Endodermal cell (in vitro differentiated cells): ENCODE measurements around the gene CPEB2. TPM values are rescaled to one million over a fixed set of nuclear protein-coding genes. Genes with fewer than 3 reads are reported as not detected.

Experiments used
- DNase-seq: peaks from one replicate; pipeline ENCODE4 v3.0.0-alpha.2; 2017
- H3K27ac ChIP-seq: 2 replicates; pipeline ENCODE4 v1.5.1; 2013; ENCODE audit warnings: mild to moderate bottlenecking, low read depth, low read length, moderate library complexity
- H3K27me3 ChIP-seq: 2 replicates; pipeline ENCODE4 v1.6.1; 2013; ENCODE audit warnings: mild to moderate bottlenecking, low read length, moderate library complexity; ENCODE audit not compliant: insufficient read depth, control insufficient read depth, poor library complexity, severe bottlenecking
- H3K36me3 ChIP-seq: 2 replicates; pipeline ENCODE4 v1.7.0; 2013; ENCODE audit warnings: mild to moderate bottlenecking, low read length, moderate library complexity; ENCODE audit not compliant: control insufficient read depth, insufficient read depth
- H3K4me1 ChIP-seq: one replicate; pipeline ENCODE4 v1.7.0; 2013; ENCODE audit warnings: low read length; ENCODE audit not compliant: control insufficient read depth, insufficient read depth
- H3K4me3 ChIP-seq: 2 replicates; pipeline ENCODE4 v1.5.1; 2013; ENCODE audit warnings: mild to moderate bottlenecking, low read length, moderate library complexity
- H3K9ac ChIP-seq: 2 replicates; pipeline ENCODE4 v1.6.1; 2013; ENCODE audit warnings: mild to moderate bottlenecking, low read length, moderate library complexity; ENCODE audit not compliant: poor library complexity, severe bottlenecking; ENCODE audit errors: extremely low read depth
- H3K9me3 ChIP-seq: 2 replicates; pipeline ENCODE4 v1.6.1; 2013; ENCODE audit warnings: mild to moderate bottlenecking, low read length, moderate library complexity; ENCODE audit not compliant: control insufficient read depth
- H3K27ac Mint-ChIP-seq: 2 replicates; pipeline ENCODE4 v1.8.0; 2020; ENCODE audit warnings: mixed read lengths
- H3K27me3 Mint-ChIP-seq: 2 replicates; pipeline ENCODE4 v1.8.0; 2021; ENCODE audit warnings: mild to moderate bottlenecking, mixed read lengths; ENCODE audit not compliant: insufficient read depth
- H3K36me3 Mint-ChIP-seq: 2 replicates; pipeline ENCODE4 v1.8.0; 2020; ENCODE audit warnings: low read depth, mixed read lengths
- H3K4me1 Mint-ChIP-seq: 2 replicates; pipeline ENCODE4 v1.8.0; 2020; ENCODE audit warnings: mixed read lengths
- H3K4me3 Mint-ChIP-seq: 2 replicates; pipeline ENCODE4 v1.8.0; 2020; ENCODE audit warnings: mild to moderate bottlenecking, moderate library complexity, mixed read lengths
- H3K9me3 Mint-ChIP-seq: 2 replicates; pipeline ENCODE4 v1.8.0; 2020; ENCODE audit warnings: mild to moderate bottlenecking, mixed read lengths
- WGBS, 2 experiments: methylation state at CpG; one replicate each; pipeline versions ENCODE4 v1.1.5 to v1.1.7; 2013; ENCODE audit warnings: missing lambda C conversion rate in 2 of 2, mixed read lengths in 1 of 2; ENCODE audit not compliant: insufficient coverage in 1 of 2, insufficient read length in 1 of 2; 5-methylcytosine and 5-hydroxymethylcytosine counted together
- total RNA-seq, 2 donors: library from RNA; stranded (reverse); fragmentation: NEBNext Ultra II Directional in 1 of 2; extraction: Animal tissue kit (Norgen Biotek cat#: 25700) in 1 of 2; gene quantifications; 2 replicates in 1 of 2; 3 replicates in 1 of 2; pipeline ENCODE4 v1.2.1, GENCODE V29; 2021
- TF ChIP-seq, protein P1 (sequence below): fragments of 200-600 bp; sonication (generic); conservative IDR thresholded peaks from 2 replicates; pipeline ENCODE4 v1.5.0; 2021; ENCODE audit warnings: antibody characterized with exemption, mild to moderate bottlenecking

The CPEB2 gene
- total RNA-seq, 2 donors from 2014 or later: 4.8 to 8.6 TPM

DNA sequence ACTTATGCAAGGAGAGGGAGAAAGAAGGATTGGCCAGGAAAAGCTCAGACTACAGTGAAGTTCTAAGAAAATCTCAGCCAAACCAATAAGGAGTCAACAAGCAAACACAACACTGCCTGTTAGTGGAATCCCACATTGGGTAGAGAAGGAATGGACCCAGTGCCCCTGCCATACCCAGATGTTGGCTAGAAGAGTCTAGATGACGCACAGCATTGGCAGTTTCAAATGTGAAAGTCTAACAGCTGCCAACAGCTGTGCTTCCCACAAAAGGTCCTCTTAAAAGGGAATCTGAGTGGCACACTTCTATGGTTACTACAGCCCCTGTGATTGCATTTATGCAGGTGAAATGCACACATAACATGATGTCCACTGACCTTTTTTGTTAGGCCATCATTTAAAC, 37.2 kb upstream of the CPEB2 start:
- Mint-ChIP-seq H3K4me3 (no peak overlapping the region), H3K4me1 (no peaks in the 10 kb centered on the region)
- no peaks in the 10 kb centered on the region for H3K27me3 ChIP-seq

DNA sequence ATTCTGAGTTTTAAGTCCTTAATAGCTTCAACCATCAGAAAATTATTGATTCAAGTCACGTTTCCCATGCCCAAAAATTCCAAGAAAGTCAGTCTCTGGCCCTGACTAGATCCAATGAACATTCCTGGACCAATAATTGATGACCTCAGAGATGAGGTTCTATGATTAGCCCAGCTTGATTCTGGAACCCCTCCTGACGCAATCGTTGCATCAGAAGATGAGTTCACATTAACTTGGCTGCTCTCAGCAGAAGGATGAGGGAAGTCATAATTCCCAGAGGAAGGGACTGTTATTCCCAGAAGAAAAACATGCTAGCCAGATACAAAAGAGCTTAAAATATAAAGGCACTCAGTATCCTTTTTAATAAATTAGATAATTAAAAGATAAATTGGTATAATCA, 34.3 kb upstream of the CPEB2 start:
- Histone ChIP-seq H3K27me3 (no peaks in the 10 kb centered on the region), H3K4me3 (no peak overlapping the region), H3K9me3 (no peaks in the 10 kb centered on the region), H3K36me3 (no peaks in the 10 kb centered on the region), H3K27ac (no peak overlapping the region), H3K9ac (no peak overlapping the region), H3K4me1 (no peaks in the 10 kb centered on the region)
- H3K9me3 Mint-ChIP-seq: no peaks in the 10 kb centered on the region
- no peaks in the 10 kb centered on the region for H3K27me3 Mint-ChIP-seq
- no peaks in the 10 kb centered on the region for H3K36me3 Mint-ChIP-seq
- H3K27ac Mint-ChIP-seq: no peak overlapping the region
- TF ChIP-seq, protein P1, sequence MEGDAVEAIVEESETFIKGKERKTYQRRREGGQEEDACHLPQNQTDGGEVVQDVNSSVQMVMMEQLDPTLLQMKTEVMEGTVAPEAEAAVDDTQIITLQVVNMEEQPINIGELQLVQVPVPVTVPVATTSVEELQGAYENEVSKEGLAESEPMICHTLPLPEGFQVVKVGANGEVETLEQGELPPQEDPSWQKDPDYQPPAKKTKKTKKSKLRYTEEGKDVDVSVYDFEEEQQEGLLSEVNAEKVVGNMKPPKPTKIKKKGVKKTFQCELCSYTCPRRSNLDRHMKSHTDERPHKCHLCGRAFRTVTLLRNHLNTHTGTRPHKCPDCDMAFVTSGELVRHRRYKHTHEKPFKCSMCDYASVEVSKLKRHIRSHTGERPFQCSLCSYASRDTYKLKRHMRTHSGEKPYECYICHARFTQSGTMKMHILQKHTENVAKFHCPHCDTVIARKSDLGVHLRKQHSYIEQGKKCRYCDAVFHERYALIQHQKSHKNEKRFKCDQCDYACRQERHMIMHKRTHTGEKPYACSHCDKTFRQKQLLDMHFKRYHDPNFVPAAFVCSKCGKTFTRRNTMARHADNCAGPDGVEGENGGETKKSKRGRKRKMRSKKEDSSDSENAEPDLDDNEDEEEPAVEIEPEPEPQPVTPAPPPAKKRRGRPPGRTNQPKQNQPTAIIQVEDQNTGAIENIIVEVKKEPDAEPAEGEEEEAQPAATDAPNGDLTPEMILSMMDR: no peak
- no peaks in the 10 kb centered on the region for H3K4me1 Mint-ChIP-seq
- no peak for DNase-seq
- no peak overlapping the region for H3K4me3 Mint-ChIP-seq
- 81 to 85% methylated on average over 3 of the region's 3 CpGs for WGBS, 2 experiments

More for the DNA sequence above, 37.2 kb upstream of the CPEB2 start:
- Histone ChIP-seq H3K4me3 (no peak overlapping the region), H3K9ac (no peak overlapping the region), H3K36me3 (no peaks in the 10 kb centered on the region), H3K4me1 (no peaks in the 10 kb centered on the region), H3K27ac (no peak overlapping the region), H3K9me3 (no peaks in the 10 kb centered on the region)
- Mint-ChIP-seq H3K27me3 (no peaks in the 10 kb centered on the region), H3K9me3 (no peaks in the 10 kb centered on the region), H3K36me3 (no peaks in the 10 kb centered on the region), H3K27ac (no peak overlapping the region)
- WGBS, 2 experiments: 94 to 100% methylated on average over 1 of the region's 1 CpG
- TF ChIP-seq, protein P1: no peak
- no peak for DNase-seq

DNA sequence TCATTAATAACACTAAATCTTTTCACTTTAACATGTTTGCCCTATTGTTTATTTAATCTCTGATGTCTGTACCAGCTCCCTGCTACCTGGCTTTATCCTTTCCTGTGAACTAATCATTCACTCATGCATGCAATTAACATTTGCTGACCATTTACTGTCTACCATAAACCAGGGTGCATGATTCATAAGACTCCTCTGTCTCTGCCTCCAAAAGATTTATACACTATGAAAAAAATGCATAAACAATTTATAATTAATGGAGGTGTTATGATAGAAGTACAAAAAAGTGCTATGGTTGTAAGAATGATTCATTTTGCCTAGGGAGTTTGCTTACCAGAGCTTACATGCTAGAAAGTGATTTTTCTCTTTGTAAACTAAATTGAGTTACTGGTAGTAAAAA, 24.5 kb upstream of the CPEB2 start:
- no peak overlapping the region for H3K4me3 ChIP-seq
- no peak overlapping the region for H3K27ac ChIP-seq
- no peaks in the 10 kb centered on the region for H3K9me3 ChIP-seq
- Mint-ChIP-seq H3K27ac (no peak overlapping the region), H3K4me3 (no peak overlapping the region), H3K36me3 (no peaks in the 10 kb centered on the region), H3K4me1 (no peaks in the 10 kb centered on the region), H3K9me3 (peaks cover 1% of the 10 kb centered on the region), H3K27me3 (no peaks in the 10 kb centered on the region)
- H3K4me1 ChIP-seq: no peaks in the 10 kb centered on the region
- H3K9ac ChIP-seq: no peak overlapping the region
- DNase-seq: no peak
- no peaks in the 10 kb centered on the region for H3K36me3 ChIP-seq
- TF ChIP-seq, protein P1: no peak
- H3K27me3 ChIP-seq: no peaks in the 10 kb centered on the region
